Measurements from ENCODE around the gene FLNA.

DNA sequence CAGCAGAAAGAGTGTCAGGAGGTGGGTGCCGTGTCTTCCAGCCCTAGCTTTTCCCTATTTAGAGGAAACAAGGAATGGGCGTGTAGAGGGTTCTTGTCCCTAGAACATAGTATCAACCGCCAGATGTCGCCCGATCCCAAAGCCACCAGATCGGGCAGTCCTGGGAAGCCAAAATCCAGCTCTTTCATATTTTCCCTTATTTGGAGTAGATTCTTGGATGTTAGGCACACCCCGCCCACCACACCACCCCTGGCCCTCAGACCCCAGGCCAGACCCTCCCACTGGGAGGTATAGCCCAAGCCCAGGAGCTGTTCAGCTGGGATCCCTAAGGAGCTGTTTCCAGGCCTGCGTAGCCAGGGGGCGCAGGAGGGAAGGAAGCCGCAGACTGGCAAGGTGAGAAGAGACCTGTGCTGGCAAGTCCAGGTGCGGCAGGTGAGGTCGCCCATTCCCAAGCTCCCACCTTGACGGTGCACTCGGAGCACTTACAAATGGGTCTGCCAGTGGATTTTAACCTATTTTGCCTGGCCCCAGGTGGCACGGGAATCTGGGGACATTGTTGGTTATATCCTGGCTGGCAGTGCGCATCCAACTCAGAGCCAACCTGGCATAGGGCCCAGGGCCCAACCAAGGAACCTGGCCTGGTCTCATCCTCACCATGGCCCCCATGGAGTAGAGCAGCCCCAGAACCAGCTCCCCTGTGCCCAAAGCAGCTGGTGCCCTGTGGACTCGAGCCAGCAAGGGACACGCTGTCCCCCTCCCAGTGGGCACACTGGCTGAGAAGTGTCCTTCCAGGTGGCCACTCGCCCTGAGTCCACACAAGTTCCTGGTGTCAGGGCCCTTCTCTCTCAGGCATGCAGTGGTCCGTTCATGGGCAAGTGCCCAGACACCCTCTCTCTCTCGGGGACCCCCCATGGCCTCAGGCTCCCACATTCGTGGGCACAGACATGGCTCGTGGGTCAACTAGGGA is 811 bp downstream of the FLNA start:
- TF ChIP-seq YY1 (IDR thresholded peaks at IDR 0.05; ENCODE audit: insufficient read depth, insufficient read length) (no peak), SUZ12 (IDR thresholded peaks at IDR 0.05; ENCODE audit: extremely low read depth, insufficient read depth, insufficient read length) (no peak)
